Stimulated activated naive CD8-positive, alpha-beta T cell treated with anti-CD3 and anti-CD28 coated beads, Interleukin-15, amount 100 ng/mL, for 72 hours (primary cell): ENCODE data around the gene NEDD4L.

Source experiments
- ATAC-seq: fragments of 150-1000 bp; cut with Tn5 transposase; 2 replicates; pipeline ENCODE4 v1.10.0; 2021; ENCODE audit warnings: mild to moderate bottlenecking, moderate library complexity
- DNase-seq, 2 donors: peaks; one replicate each; pipeline ENCODE4 v3.0.0; 2021 to 2022
- H3K27ac Mint-ChIP-seq, 2 donors: one replicate each; pipeline ENCODE4 v1.8.0; 2022; ENCODE audit warnings: mild to moderate bottlenecking in 2 of 2, mixed read lengths in 2 of 2, moderate library complexity in 2 of 2
- H3K27me3 Mint-ChIP-seq: one replicate; pipeline ENCODE4 v1.8.0; 2022; ENCODE audit warnings: mixed read lengths
- H3K4me1 Mint-ChIP-seq: one replicate; pipeline ENCODE4 v1.8.0; 2022; ENCODE audit warnings: mild to moderate bottlenecking, mixed read lengths
- H3K4me3 Mint-ChIP-seq, 2 donors: one replicate each; pipeline ENCODE4 v1.8.0; 2022; ENCODE audit warnings: mild to moderate bottlenecking in 2 of 2, mixed read lengths in 2 of 2, moderate library complexity in 1 of 2
- H3K9me3 Mint-ChIP-seq, 2 donors: one replicate each; pipeline ENCODE4 v1.8.0; 2022; ENCODE audit warnings: mixed read lengths in 2 of 2

The NEDD4L gene

DNA sequence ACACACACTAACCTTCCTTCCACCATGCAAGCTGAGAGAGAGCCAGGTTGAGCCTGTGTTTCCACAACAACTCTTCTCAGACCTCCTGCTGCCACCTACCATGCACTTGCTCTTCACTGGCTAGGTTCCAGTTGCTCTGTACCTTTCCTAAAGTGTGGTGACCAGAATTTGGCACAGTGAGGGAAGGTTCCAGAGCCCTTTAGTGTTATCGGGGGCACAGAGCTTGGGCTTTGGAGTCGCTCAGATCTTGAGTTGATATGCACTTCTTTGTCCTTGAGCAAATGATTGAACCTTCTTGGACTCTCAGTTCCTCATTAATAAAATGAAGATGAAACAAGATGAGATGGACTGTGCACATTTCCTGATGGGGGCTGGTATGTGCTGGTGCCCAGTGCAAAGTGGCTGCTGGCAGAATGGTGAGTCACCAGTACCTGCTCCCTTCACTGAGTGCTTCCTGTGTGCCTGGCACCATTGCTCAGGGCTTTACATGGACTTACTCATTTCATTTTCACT, 47.1 kb downstream of the NEDD4L start:
- DNase-seq: no peak
- ATAC-seq: peak; percentile 53
- Mint-ChIP-seq H3K4me3 (no peak overlapping the region), H3K9me3 (peaks cover 0 to 3% of the 10 kb centered on the region in 2 donors), H3K4me1 (peaks cover 6% of the 10 kb centered on the region), H3K27ac (no peak overlapping the region), H3K27me3 (no peaks in the 10 kb centered on the region)

DNA sequence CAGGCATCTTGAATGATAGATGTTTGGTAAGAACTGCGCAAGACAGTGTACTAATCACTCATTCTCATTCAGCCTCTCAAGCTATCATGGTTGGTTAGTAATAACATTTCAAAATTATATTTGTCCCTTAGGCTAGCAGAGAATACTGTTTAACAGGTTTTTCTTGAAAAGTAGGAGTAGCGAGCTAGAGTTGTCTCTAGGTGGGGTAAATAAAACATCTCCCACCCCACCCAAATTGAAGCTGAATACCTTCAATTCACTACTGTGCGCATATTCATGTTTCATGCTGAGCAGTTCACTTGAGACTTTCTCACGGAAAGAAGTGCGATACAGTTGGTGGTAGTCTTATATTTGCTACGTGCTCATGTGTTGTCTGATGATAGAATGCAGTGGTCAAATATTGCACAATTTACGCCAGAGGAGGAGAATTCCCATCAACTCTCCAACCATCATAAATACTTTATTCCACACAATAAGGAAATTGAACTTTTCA, 49.3 kb downstream of the NEDD4L start:
- ATAC-seq: no peak
- Mint-ChIP-seq H3K4me3 (no peak overlapping the region), H3K27me3 (no peaks in the 10 kb centered on the region), H3K9me3 (no peaks in the 10 kb centered on the region), H3K4me1 (no peaks in the 10 kb centered on the region), H3K27ac (no peak overlapping the region)
- no peak for DNase-seq

- Mint-ChIP-seq H3K4me3 (no peak overlapping the region), H3K27me3 (no peaks in the 10 kb centered on the region)
Measured at GRCh38 chr18:58095222-58095621, 51.2 kb downstream of the NEDD4L start.

GRCh38 chr18:58095655-58096054, 51.6 kb downstream of the NEDD4L start:
- DNase-seq: no peak
- Mint-ChIP-seq H3K27me3 (no peaks in the 10 kb centered on the region), H3K27ac (peak overlapping the region in 1 of 2 donors; percentile 49), H3K4me3 (no peak overlapping the region), H3K9me3 (no peaks in the 10 kb centered on the region), H3K4me1 (peaks cover 6% of the 10 kb centered on the region)
- ATAC-seq: no peak

More at GRCh38 chr18:58095222-58095621, 51.2 kb downstream of the NEDD4L start:
- DNase-seq: no peak
- ATAC-seq: no peak
- H3K9me3 Mint-ChIP-seq: no peaks in the 10 kb centered on the region
- H3K27ac Mint-ChIP-seq: no peak overlapping the region
- peaks cover 6% of the 10 kb centered on the region for H3K4me1 Mint-ChIP-seq

- Mint-ChIP-seq H3K27me3 (no peaks in the 10 kb centered on the region), H3K4me3 (no peak overlapping the region)
- ATAC-seq: no peak
Measured at GRCh38 chr18:58096658-58097057, 52.6 kb downstream of the NEDD4L start.

DNA sequence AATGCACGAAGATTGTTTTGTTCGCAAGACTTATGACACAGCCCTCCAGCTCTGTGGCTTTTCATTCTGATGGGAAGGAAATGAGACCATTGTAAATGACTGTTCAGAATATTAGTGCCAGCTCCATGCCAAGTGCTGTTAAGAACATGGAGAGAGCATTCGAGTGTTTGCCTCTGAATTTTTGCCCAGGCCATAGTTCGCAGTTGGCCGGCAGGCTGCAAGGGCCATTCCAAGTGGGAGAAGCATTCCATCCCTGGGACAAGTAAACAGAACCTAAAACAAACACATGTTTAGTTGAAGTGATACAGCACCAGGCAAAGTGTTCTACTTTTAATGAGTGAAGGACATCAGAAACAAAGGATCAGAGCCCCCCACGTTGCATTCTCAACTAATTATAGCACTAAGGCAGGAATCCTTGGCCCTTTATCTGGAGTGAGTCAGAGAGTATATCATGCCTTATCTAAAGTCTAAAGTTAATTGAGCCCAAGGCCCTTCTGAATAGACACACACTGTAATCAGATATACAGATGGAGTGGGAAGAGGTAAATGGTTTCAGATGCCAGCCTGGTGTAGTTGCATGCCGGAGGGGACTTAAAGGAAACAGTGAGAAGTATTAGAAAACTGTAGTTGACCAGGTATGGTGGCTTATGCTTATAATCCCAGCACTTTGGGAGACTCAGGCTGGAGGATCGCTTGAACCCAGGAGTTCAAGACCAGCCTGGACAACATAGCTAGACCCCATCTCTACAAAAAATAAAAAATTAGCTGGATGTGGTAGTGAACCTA, 53.3 kb downstream of the NEDD4L start:
- peaks cover 6% of the 10 kb centered on the region for H3K4me1 Mint-ChIP-seq
- no peak overlapping the region for H3K4me3 Mint-ChIP-seq
- no peak for DNase-seq
- H3K27ac Mint-ChIP-seq: no peak overlapping the region
- no peaks in the 10 kb centered on the region for H3K27me3 Mint-ChIP-seq
- H3K9me3 Mint-ChIP-seq: no peaks in the 10 kb centered on the region
- no peak for ATAC-seq

More at GRCh38 chr18:58096658-58097057, 52.6 kb downstream of the NEDD4L start:
- DNase-seq: no peak
- no peaks in the 10 kb centered on the region for H3K9me3 Mint-ChIP-seq
- H3K27ac Mint-ChIP-seq: no peak overlapping the region
- H3K4me1 Mint-ChIP-seq: peaks cover 6% of the 10 kb centered on the region

- no peaks in the 10 kb centered on the region for H3K9me3 Mint-ChIP-seq
- H3K27me3 Mint-ChIP-seq: no peaks in the 10 kb centered on the region
- no peak overlapping the region for H3K27ac Mint-ChIP-seq
- H3K4me1 Mint-ChIP-seq: peaks cover 6% of the 10 kb centered on the region
- H3K4me3 Mint-ChIP-seq: no peak overlapping the region
- DNase-seq (no peak), ATAC-seq (no peak)
Measured at GRCh38 chr18:58097907-58098166, 53.8 kb downstream of the NEDD4L start.

- no peaks in the 10 kb centered on the region for H3K9me3 Mint-ChIP-seq
- peaks cover 11% of the 10 kb centered on the region for H3K4me1 Mint-ChIP-seq
- no peak overlapping the region for H3K4me3 Mint-ChIP-seq
- H3K27me3 Mint-ChIP-seq: peaks cover 6% of the 10 kb centered on the region
- no peak for DNase-seq
- ATAC-seq: no peak
- no peak overlapping the region for H3K27ac Mint-ChIP-seq
Measured at GRCh38 chr18:58098706-58099105, 54.7 kb downstream of the NEDD4L start.

GRCh38 chr18:58100154-58100553, 56.1 kb downstream of the NEDD4L start:
- Mint-ChIP-seq H3K4me3 (no peak overlapping the region), H3K27me3 (peaks cover 15% of the 10 kb centered on the region), H3K27ac (no peak overlapping the region), H3K4me1 (peaks cover 16% of the 10 kb centered on the region), H3K9me3 (no peaks in the 10 kb centered on the region)
- DNase-seq (no peak), ATAC-seq (no peak)

GRCh38 chr18:58101291-58101794, 57.3 kb downstream of the NEDD4L start:
- ATAC-seq (no peak), DNase-seq (no peak)
- Mint-ChIP-seq H3K27me3 (peaks cover 15% of the 10 kb centered on the region), H3K4me3 (no peak overlapping the region), H3K9me3 (no peaks in the 10 kb centered on the region), H3K27ac (no peak overlapping the region), H3K4me1 (peaks cover 16% of the 10 kb centered on the region)

DNA sequence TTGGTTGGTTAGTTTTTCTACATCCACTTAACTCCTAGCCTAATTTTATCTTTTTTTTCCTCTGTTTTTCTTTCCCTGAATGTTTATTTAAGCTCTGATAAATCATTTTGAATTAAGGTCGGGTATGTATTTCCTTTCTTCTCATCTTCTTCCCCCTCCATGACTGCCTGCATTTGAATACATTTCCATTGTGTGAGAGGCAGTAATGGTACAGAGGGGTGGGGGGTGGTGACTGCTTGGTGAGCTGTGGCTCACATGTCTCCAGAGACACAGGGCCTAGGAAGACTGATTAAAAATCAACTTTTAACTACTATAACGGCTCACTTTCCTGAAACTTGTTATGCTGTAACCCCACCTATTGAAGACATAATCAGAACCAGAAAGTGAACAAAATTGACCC, 58.0 kb downstream of the NEDD4L start:
- H3K27ac Mint-ChIP-seq: no peak overlapping the region
- peaks cover 15% of the 10 kb centered on the region for H3K27me3 Mint-ChIP-seq
- DNase-seq (no peak), ATAC-seq (no peak)
- H3K9me3 Mint-ChIP-seq: no peaks in the 10 kb centered on the region
- H3K4me3 Mint-ChIP-seq: no peak overlapping the region
- H3K4me1 Mint-ChIP-seq: peaks cover 16% of the 10 kb centered on the region

GRCh38 chr18:58102875-58103274, 58.8 kb downstream of the NEDD4L start:
- Mint-ChIP-seq H3K27me3 (peaks cover 15% of the 10 kb centered on the region), H3K4me1 (peaks cover 16% of the 10 kb centered on the region), H3K9me3 (no peaks in the 10 kb centered on the region), H3K4me3 (no peak overlapping the region), H3K27ac (no peak overlapping the region)
- DNase-seq (no peak), ATAC-seq (no peak)

DNA sequence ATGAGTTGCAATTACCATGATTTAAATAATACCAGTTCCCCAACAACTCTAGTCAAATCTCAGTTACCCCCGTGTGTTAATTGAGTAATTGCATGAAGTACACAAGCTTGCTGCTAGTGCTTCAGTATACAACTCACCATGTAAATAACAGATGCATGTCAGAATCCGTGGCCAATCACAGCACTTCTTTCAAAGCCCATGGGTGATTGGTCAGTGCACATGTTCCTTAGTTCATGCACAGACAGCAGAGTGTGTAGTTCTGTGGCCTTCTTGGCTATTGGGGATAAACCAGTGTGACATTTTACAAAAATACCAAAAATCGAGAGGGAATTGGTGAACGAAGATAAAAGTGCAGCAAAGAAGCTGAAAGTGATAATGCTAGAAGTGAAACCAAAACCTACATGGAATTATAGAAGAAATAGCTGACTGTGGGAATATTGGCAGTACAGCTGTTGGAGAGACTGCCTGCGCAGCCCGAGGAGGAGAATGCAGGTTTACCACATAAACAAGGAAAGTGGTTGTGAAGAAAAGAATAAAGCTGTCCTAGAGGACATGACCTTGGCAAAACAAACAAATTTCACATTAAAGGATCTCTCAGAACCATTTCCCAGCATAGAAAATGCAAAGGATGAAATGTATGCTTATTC, 59.4 kb downstream of the NEDD4L start:
- Mint-ChIP-seq H3K27me3 (peaks cover 15% of the 10 kb centered on the region), H3K9me3 (no peaks in the 10 kb centered on the region), H3K27ac (no peak overlapping the region), H3K4me3 (no peak overlapping the region), H3K4me1 (peaks cover 16% of the 10 kb centered on the region)
- ATAC-seq (no peak), DNase-seq (no peak)

GRCh38 chr18:58104096-58104495, 60.1 kb downstream of the NEDD4L start:
- Mint-ChIP-seq H3K4me3 (no peak overlapping the region), H3K27me3 (peaks cover 15% of the 10 kb centered on the region), H3K27ac (no peak overlapping the region), H3K9me3 (no peaks in the 10 kb centered on the region), H3K4me1 (peaks cover 16% of the 10 kb centered on the region)
- DNase-seq: no peak
- ATAC-seq: no peak

GRCh38 chr18:58105206-58105887, 61.3 kb downstream of the NEDD4L start:
- ATAC-seq (no peak), DNase-seq (no peak)
- Mint-ChIP-seq H3K27me3 (peaks cover 21% of the 10 kb centered on the region), H3K4me1 (peaks cover 10% of the 10 kb centered on the region), H3K9me3 (no peaks in the 10 kb centered on the region), H3K4me3 (no peak overlapping the region), H3K27ac (no peak overlapping the region)

DNA sequence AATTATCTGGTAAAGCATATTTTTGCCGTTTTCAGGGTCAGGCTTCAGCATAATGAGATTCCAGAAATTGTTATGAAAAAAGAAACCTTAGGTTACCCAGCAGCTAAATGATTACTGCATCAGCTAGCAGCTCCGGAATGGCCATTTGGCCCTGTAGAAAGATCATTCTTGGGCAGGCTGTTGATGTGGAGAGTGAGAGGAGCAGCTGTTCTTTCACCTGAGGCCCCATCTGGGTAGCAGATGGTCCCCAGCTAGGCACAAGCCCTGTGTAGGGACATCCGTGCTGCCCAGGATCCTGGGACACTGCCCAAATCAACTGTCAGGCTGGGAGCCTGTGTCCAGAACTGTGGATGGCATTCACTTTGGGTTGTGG, 61.8 kb downstream of the NEDD4L start:
- Mint-ChIP-seq H3K27ac (no peak overlapping the region), H3K9me3 (no peaks in the 10 kb centered on the region), H3K27me3 (peaks cover 21% of the 10 kb centered on the region), H3K4me3 (no peak overlapping the region), H3K4me1 (peaks cover 10% of the 10 kb centered on the region)
- ATAC-seq (no peak), DNase-seq (no peak)
